ENCODE measurements around the gene B4GALT4. TPM values are rescaled to one million over a fixed set of nuclear protein-coding genes. Genes with fewer than 3 reads are reported as not detected.
"Not testable (repeated sequence)": the region's sequence is repeated elsewhere in the genome, so short reads cannot be mapped to it uniquely, and the experiment has no call there.

B4GALT4 gene, protein sequence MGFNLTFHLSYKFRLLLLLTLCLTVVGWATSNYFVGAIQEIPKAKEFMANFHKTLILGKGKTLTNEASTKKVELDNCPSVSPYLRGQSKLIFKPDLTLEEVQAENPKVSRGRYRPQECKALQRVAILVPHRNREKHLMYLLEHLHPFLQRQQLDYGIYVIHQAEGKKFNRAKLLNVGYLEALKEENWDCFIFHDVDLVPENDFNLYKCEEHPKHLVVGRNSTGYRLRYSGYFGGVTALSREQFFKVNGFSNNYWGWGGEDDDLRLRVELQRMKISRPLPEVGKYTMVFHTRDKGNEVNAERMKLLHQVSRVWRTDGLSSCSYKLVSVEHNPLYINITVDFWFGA
- total RNA-seq: 10 to 100 TPM; 19.0 to 19.7 TPM
- long read RNA-seq, donor 1, transcript B4GALT4-202 (8 exons, 2,459 nt): major isoform, 10 of 14 reads
- long read RNA-seq, donor 1, partial matches to known transcripts: 1 of 14 reads
- long read RNA-seq, donor 1, other reads (novel, unspliced or antisense): 1 of 14 reads
- long read RNA-seq, donor 2, transcript B4GALT4-202 (8 exons, 2,459 nt): major isoform, 28 of 59 reads
- long read RNA-seq, donor 2, transcript B4GALT4-201 (9 exons, 2,385 nt): minor isoform, 8 of 59 reads
- long read RNA-seq, donor 2, partial matches to known transcripts: 8 of 59 reads
- long read RNA-seq, donor 2, other reads (novel, unspliced or antisense): 13 of 59 reads

DNA sequence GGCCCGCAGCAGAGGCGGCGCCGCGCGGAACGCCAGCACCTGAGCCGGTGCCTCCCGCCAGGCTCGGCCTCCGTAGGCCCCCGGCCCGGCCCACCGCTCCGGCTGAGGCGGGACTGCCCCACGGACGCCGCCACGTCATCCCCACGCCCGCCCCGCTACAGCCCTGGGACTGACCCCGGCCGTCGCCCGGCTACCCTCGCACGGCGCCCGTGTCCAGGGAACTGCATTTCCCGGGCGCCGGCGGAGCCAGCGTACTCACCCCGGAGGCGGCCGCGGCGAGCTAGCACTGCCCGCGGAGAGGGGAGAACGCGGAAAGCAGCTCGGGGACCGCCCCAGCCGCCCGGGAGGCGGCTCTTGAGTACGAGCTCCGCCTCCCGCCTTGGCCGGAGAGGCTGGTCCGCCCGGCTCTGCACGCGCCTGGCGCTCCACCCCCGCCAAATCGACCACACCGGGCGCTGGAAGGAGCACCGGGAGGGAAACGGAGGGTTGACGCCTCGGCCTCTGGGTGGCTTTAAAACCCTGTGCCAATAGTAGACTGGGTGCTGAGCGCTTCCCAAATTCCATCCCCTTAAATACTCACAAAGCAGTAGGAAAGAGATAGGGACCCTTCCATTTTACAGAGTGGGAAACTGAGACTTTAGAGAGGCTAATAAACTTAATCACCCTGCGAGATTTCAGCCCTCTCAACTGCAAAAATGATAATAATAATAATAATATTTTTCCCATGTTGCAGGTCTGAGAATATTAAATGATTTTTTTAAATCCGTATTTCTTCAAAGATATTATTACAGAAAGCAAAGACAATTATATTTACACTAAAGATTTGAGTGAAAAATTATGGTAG lies at the start of gene B4GALT4:
Gene B4GALT4 (minus strand): TSS at position 288 of the 844 bp plus-strand sequence. CDS start 10,779 bp downstream, outside the sequence.
- intact Hi-C loops (cut with DNase I): no loop called here
- peak; percentile 97 for DNase-seq (ENCODE audit: low spot score)

DNA sequence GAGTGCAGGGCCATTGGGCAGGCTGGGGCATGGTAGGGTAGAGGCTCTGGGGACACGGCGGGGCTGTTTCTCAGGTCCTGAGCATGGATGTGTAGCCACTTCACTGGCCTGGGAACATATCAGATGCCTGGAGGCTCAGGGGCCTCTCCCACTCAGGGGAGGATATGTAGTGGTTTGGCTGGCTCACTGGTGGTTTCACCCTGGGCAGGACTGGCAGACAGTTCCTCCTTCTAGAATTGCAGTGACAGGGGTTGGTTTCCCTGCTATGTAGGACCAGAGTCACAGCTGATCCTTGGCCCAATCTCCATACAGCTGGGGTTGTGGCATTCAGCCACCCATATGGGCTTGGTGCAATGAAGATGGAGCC lies 48.7 kb upstream of the B4GALT4 start:
- intact Hi-C loops (cut with DNase I): no loop called here
- no peak for DNase-seq (ENCODE audit: low spot score)

DNA sequence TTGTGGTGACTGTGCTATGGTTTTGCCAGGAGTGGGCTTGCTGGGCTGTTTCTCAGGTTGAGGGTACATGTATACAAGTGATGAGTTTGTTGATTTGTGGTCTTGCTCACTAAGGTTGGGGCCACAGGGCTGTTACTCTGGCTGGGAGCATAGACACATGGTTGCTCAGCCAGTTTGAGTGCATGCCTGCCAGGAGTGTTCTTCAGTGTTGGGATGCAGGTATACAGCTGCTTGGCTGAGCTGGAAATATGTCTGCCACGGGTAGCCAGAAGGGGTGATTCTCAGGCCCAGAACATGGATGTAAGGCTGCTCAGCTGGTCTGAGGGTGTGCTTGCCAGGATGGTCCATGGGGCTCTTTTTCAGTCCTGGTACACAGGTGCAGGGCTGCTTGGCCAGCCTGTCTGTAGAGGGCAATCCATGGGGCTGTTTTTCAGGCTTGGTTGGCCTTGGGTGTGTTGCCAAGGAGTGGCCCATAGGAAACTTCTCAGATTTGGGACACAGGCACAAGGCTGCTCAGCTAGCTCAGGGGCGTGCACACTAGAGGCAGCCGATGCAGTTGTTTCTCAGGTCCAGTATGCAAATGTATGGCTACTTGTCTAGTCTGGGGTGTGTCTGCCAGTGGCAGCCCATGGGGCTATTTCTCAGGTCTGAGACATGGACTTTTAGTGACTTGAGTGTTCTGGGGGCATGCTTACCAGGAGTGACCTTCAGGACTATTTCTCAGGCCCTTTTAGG lies 48.2 kb upstream of the B4GALT4 start:
- intact Hi-C loops (cut with DNase I): no loop called here
- no peak for DNase-seq (ENCODE audit: low spot score)

DNA sequence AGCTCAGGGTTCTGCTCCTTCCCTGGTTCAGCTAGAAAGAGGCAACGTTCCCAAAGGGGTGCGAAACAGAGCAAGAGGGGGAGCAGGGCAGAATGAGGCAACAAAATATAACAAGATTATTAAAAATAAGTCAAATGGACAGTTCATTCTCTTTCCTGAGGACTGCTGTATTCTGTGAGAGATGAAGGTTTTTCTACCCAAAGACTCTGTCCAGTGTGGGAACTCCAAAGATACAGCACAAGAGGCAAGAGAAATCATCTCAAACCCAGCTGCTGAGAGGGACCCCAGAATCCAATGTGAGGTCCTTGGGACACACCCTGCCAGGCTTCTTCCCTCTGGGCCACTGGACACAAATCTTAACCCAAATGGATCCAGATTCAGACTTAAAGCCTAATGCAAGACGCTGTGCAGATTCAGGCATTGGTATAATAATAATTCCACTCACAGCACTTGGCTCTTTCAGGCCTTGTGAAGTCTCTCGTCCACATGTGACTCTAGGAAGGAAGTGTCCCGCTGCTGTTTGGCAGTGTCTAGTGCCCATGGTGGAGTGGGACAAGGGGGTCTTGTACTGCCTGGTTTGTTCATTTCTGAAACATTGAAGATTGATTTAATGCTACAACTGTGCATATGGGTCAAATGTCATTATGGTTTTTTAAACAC lies 39.0 kb upstream of the B4GALT4 start:
- intact Hi-C loops (cut with DNase I): no loop called here
- DNase-seq (ENCODE audit: low spot score): no peak

DNA sequence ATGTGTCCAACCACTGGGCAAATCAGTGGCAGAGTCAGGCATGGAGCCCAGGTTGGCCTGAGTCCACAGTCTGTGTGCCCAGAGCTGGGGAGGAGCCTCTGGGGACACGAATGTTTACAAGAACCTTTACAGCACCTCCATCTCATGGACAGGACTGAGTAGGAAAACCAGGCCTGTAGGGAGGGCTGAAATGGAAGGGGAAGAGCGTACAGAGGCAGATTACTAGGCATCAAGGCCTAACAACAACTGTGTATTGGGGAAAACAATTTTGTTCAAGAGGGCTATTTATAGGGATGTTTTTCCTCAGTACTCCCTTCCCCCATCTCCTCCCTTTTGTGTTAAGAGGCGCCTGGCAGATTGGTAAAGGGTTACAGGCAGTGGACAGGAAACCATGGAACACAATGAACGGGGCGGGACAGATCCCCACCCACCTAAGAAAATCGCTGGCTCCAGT lies 38.5 kb upstream of the B4GALT4 start:
- intact Hi-C loops (cut with DNase I): no loop called here
- DNase-seq (ENCODE audit: low spot score): no peak

DNA sequence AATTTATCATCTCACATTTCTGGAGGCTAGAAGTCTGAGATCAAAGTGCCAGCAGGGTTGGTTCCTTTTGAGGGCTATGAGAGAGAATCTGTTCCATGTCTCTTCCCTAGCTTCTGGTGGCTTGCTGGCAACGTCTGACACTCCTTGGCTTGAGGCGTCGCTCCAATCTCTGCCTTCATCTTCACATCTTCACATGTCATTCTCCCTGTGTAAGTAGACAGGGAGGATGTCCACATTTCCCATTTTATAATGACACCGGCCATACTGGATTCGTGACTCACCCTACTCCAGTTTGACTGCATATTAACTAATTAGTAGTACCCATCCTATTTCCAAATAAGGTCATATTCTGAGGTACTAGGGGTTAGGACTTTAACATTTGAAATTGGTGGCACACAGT lies 36.0 kb upstream of the B4GALT4 start:
- no peak for DNase-seq (ENCODE audit: low spot score)
- intact Hi-C loops (cut with DNase I): no loop called here

DNA sequence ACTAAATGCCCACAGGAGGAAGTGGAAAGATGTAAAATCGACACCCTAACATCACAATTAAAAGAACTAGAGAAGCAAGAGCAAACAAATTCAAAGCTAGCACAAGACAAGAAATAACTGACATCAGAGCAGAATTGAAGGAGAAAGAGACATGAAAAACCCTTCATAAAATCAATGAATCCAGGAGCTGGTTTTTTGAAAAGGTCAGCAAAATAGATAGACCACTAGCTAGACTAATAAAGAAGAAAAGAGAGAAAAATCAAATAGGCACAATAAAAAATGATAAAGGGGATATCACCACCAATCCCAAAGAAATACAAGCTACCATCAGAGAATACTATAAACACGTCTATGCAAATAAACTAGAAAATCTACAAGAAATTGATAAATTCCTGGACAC lies 29.5 kb upstream of the B4GALT4 start:
- DNase-seq (ENCODE audit: low spot score); intact Hi-C loops (cut with DNase I): not testable (repeated sequence)

DNA sequence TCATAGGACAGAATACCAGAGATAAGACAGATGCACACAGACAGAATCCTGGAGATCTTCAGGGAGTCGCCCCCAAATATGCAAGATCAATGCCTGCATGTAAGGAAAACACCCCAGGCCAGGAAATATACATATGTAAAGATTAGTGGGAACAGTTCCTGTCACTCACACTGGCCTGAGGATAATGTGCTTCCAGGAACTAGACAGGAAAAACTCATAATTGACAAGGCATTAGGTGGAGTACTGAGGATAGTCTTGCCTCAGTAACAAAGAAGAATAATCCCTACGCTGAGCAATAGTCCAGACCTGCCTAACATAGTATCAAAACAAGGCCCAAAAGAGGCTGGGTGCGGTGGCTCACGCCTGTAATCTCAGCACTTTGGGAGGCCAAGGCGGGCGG lies 20.4 kb upstream of the B4GALT4 start:
- DNase-seq (ENCODE audit: low spot score): no peak
- intact Hi-C loops (cut with DNase I): no loop called here

DNA sequence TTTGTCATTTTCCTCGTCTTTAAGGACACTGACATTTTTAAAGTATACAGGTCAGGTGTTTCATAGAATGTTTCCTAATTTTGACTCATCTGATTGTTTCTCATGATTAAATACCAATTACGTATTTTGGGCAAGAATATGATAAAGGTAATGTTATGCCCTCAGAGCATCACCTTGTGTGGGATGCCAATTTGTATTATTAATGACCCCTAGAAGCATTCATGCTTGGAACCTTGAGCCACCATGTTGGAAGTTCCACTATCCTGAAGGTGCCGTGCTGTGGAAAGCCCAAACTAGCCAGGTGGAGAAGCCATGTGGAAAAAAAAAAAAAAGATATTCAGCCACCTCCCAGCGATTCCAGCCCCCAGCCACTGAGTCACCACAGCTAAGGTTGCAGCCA lies 19.1 kb upstream of the B4GALT4 start:
- DNase-seq (ENCODE audit: low spot score): no peak
- intact Hi-C loops (cut with DNase I): no loop called here

DNA sequence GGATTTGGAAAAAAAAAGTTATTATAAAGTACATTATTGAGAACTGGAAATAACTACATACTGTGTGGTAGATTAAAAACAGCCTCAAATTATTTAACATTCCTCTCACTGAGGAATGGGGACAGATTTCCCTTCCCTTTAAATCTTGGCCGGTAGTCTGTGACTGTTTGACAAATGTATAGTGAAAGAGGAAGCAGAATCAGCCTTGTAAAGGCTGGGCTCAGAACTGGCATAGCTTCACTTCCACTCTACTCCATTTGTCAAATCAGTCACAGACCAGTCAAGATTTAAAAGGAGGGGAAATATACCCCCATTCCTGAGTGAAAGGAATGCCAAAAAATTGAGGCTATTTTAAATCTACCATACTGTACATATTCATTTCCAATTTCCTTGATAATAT lies 18.2 kb upstream of the B4GALT4 start:
- intact Hi-C loops (cut with DNase I): no loop called here

DNA sequence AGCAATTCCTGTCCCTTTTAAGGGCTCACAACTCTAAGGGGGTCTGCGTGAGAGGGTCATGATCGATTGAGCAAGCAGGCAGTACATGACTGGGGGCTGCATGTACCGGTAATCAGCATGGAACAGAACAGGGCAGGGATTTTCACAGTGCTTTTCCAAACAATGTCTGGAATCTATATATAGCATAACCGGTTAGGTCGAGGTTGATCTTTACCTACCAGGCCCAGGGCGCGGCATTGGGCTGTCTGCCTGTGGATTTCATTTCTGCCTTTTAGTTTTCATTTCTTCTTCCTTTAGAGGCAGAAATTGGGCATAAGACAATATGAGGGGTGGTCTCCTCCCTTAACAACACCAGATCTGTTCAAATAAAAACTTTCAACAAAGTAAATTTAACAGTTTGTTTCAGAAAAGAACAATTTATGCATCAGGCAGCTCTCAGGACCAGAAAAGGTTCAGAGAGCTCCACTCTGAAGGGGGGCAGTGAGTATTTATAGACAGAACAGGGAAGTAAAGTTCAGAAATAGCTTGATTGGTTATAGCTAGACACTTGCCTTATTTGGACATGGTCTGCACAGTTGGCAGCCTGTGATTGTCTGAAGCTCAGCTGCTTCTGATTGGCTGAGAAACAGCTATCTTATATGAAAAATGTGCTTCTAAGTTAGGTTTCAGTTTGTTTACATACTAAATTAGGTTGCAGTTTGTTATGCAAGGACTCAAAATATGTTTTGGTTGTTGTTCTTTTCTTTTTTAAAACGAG lies 17.2 kb upstream of the B4GALT4 start:
- DNase-seq (ENCODE audit: low spot score): no peak
- intact Hi-C loops (cut with DNase I): no loop called here

More for the DNA sequence above, 18.2 kb upstream of the B4GALT4 start:
- DNase-seq (ENCODE audit: low spot score): no peak

DNA sequence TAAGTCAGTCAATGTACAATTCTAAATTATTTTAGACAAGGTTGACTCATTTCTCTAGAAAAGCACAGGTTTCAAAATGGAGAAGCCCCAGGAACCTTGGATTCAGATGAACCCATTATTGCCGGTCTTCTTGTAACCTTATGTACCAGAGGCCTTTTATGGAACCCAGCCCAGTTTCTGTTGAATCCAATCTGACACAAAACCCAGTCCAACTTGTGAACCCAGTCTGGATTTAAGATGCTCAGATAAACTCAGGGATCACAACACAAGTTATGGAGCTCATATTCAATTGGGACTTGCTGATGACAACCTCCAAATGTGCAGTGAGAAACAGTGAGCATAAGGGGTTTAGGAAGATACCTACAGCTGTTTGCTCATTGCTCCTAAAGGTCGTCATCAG lies 16.4 kb upstream of the B4GALT4 start:
- DNase-seq (ENCODE audit: low spot score): no peak
- intact Hi-C loops (cut with DNase I): no loop called here

DNA sequence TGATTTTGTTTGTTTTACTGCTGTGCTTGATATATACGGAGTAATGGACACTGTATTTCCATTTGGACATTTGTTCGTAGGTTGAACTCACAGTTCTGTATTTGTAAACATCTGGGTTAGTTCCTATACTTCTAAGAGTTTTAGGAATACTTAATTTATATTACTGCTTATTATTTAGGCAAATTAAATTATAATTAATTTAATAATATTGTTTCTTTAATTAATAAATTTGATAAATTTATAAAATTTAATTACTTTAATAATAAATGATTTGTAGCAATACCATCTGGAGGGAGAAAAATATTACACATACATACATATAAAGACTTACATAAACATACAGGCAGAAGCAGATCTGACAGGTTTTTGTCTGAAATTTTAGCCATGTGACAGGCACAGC lies 14.5 kb upstream of the B4GALT4 start:
- no peak for DNase-seq (ENCODE audit: low spot score)
- intact Hi-C loops (cut with DNase I): no loop called here

DNA sequence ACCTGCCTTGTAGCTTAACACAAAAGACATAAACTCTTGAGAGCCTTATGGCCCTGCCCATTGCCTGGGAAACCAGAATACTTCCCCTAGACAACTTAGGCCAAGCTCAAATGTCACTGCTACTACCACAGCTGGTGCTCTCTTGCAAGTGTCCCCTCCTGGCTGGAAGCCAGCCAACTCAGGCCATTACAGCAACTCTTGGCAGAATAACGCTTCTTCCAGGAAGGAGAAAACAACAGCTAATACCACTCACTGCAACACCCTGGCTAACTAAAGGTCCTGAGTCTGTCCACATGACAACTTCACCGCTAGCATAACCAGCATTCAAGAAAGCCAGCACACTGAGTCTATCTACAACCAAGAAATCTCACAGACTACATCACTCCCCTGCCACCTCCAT lies 5.1 kb upstream of the B4GALT4 start:
- DNase-seq (ENCODE audit: low spot score): no peak
- intact Hi-C loops (cut with DNase I): no loop called here

DNA sequence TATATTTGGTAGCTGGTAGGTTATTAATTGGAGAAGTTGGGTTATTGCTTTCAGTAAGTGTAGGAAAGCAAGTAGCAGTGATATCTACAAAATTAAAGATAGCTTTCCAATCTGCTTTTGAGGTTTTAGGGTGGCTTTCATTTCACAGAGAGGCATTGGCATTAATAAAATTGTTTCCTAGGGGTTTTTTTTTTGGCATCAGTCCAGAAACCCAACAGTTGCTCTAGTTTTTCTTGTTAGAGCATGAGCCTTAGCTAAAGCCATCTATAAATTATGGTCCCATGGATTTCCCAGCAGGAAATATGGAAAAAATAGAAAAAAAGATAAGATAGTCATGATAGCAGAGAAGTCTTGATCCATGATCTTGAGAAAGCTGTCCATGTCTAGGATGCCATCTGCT lies 3.0 kb upstream of the B4GALT4 start:
- intact Hi-C loops (cut with DNase I): no loop called here
- no peak for DNase-seq (ENCODE audit: low spot score)

DNA sequence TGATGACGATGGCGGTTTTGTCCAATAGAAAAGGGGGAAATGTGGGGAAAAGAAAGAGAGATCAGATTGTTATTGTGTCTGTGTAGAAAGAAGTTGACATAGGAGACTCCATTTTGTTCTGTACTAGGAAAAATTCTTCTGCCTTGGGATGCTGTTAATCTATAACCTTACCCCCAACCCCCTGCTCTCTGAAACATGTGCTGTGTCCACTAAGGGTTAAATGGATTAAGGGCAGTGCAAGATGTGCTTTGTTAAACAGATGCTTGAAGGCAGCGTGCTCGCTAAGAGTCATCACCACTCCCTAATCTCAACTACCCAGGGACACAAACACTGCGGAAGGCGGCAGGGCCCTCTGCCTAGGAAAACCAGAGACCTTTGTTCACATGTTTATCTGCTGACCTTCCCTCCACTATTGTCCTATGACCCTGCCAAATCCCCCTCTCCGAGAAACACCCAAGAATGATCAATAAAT lies 2.4 kb upstream of the B4GALT4 start:
- intact Hi-C loops (cut with DNase I); DNase-seq (ENCODE audit: low spot score): not testable (repeated sequence)

DNA sequence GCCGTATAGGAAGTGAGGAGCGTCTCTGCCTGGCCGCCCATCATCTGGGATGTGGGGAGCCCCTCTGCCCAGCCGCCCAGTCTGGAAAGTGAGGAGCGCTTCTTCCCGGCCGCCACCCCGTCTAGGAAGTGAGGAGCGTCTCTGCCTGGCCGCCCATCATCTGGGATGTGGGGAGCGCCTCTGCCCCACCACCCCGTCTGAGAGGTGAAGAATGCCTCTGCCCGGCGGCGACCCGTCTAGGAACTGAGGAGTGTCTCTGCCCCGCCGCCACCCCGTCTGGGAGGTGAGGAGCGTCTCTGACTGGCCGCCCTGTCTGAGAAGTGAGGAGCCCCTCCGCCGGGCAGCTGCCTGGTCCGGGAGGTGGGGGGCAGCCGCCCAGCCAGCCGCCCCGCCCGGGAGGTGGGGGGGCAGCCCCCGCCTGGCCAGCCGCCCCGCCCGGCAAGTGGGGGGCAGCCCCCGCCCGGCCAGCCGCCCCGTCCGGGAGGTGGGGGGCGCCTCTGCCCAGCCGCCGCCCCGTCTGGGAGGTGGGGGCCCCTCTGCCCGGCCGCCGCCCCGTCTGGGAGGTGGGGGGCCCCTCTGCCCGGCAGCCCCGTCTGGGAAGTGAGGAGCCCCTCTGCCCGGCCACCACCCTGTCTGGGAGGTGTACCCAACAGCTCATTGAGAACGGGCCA lies 1.8 kb upstream of the B4GALT4 start:
- intact Hi-C loops (cut with DNase I); DNase-seq (ENCODE audit: low spot score): not testable (repeated sequence)
